SK-N-DZ (cell line): ENCODE results near the gene MACROD2.

Source experiments
- DNase-seq: peaks from one replicate; pipeline ENCODE4 v3.0.0-alpha.2; 2015; ENCODE audit warnings: low spot score

The MACROD2 gene

DNA sequence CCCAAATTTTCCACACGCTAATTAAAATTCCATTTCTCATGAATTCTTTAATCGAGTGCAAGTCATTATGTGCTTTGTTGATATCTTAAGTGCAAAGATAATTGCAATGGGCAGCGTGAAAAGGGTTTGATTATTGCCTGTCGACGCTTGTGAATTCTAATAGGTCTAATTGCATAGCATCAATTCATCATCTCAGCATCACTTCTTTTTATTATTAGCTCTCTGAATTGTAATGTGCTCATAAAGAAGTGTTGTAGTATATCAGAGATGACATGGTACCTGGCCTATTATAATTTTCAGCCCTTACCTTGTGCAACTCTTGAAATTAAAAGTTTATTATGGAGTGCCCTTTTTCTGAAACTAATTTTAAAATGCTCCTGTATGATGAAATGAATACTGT, 1208.9 kb downstream of the MACROD2 start:
- DNase-seq: no peak

DNA sequence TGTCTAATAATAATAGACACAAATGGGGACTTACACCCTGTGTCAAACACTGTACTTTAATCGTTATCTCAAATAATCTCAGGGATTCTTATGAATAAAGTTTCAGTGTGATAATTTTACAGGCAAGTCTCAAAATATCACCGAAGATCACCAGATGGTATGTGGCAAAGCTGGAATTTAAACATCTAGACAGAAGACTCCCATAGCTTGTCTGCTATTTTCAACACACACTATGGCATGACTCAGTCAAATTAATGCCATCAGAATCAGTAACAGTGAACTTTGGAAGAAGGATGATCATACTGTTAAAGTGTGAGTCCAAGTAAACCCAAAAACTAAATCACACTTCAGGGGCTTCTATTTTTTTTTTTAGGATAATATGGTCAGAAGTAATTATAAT, 1209.7 kb downstream of the MACROD2 start:
- DNase-seq: no peak

DNA sequence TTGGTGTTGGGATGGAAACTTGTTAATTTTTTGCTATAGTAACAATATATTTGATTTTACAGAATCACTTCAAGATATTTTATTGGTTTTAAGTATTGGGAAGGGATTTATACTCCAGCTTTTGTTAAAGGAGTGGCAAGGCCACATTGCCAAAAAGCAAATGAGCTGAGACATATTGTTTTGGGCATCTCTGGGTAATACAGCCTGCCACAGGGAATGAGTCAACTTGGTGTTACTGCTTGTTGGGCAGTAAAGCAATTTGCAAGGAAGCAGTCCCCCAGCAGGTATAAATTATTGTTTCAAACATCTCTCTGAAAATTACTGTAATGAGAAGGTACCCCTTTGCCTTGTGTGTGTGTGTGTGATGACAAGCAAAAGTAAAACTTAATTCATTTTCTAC, 1210.4 kb downstream of the MACROD2 start:
- no peak for DNase-seq

DNA sequence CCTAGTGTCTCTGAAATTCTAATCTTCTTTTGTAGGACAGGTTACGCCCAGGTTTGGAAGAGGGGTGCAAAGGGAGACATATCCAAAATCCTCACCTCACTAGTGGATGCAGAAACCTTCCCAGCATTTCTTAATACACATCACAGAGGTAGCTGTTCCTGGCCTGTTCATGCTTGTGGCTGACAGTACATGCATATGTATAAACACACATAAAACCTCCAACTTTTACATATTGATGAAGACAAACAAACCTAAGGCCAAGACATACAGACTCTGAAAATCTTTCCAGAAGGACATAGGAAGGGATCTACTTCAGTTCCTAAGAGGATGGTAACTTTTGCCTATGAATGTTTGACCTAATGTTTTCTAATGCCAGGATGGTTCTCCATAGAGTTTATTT, 1214.2 kb downstream of the MACROD2 start:
- no peak for DNase-seq

DNA sequence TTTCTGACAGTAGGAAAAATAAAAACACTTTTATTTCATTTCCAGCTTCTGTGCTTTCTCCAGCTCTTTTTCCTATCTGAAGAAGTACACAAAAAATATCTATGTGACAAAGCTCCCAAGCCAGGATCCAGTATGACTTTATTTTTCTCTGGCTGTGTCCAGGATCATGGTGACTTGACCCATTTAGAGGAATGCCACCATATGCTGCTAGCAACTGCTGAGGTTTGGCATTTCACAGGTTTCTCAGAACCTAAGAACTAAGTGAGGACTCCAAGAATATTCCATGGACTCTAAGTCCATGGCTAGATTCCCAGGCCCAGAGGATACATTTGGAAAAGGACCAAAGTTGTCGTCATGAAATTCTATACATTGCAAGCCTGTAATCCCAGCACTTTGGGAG, 1218.7 kb downstream of the MACROD2 start:
- DNase-seq: no peak

DNA sequence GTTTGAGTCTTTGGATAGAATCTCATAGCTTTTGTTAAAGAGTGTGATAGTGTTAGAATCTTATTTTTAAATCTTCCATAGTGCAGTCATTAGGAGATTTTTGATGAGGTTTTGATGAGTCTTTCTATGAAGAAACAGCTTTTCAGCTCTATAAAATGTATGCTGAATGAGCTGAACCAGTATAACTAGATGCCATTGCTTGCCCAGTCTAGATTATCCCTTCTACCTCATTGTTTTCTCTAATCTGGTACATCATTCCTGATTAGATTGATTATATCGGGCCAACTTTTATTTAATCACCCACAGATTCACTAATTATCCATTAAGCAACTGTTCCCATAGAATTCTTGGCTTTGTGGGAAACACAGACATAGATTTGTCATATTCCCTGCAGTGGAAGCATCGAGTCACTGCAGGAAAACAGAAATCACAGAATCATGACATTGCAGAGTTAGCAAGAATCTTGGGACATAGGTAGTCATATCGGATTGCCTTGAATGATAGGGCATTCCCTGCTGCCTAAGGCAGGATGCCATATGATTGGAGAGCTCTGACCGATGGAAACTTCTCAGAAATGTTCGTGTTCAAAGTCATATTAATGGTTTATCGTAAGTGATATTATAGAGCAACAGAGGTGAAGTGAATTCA, 1224.8 kb downstream of the MACROD2 start:
- DNase-seq: no peak

DNA sequence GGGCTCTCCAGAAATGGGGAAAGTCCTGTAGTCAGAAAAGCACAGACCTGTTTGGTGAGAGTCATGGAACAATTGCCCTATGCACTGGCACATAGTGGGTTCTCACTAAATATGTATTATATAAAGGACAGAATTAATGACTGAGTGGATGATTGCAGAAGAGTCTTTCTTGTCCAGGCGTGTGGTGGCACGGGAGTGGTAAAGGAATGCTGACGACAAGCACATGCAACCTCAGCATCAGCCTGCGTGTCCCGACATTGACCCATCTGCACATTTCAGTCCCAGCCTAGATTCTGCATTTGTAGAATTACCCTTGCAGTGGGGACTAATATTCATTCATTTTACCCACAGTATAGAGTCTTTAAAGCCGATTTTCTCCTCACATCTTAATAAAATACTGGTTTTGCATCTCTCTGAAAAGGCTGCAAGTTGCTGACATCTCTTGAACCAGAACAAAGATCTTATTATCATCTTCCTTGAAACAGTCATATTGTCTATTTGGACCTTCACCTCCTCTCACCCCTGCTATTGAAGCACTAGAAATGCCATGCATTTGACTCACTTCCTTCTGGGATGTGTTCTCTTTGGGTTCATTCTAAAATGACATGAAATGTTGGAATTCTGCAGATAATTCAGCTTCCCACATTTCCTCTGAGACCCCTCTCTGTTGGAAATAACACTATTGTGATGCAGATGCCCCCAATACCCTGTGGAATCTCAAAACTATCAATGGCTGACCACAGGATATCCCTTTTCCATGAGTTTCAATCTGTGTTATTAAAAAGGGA, 1225.7 kb downstream of the MACROD2 start:
- DNase-seq: no peak

DNA sequence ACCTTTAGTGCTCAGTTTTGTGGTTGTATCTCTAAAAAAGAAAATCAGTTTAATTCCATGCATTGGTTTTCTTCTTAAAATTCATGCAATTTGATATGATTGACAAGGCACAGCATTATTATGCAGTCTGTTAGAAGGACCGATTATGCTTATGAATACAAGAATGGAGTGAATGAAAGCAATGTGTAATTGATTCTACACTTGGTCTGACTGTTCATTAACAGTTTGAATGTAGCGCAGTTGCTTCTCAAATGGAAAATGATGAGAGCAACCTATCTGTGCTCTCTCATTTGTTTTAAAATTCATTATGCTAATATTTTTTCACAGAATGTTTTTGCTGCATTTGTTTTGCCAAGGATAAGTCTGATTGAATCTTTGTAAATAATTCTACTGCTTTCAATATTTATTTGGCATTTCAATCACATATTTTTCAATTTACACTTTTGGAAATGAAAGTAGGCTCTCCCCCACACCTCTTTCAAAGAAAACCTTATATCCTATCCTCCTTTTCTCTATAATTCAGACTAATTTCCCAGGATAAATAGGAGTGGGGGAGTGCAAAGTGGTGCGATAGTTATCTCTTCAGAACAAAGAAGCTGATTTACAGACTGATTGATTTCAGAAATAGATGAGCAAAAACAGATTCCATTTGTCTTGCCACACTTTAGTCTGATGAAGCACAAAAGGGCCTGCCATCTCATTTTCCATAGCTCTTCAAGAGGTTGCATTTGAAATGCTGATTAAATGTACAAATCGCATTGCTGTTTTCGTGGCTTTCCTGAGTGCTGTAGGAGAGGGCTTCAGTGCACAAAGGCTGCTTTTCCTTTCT, 1227.4 kb downstream of the MACROD2 start:
- DNase-seq: peak; percentile 43

DNA sequence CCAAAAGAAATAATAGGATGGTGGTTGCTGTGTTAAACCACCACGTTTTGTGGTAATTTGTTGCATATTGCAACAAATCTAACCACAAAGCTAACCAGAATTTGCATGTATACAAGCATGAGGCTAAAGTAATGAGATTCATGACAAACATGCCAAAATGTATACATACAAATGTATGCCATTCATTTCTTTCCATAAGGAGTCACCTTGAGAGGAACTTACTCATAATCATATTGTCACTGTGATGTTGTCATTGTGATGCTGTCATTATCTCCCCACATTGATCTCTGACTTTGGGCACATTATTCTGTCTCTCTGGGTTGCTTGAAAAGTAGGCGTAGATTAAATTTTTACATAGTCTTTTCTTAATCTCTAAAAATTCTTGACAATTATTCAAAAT, 1228.9 kb downstream of the MACROD2 start:
- DNase-seq: no peak

DNA sequence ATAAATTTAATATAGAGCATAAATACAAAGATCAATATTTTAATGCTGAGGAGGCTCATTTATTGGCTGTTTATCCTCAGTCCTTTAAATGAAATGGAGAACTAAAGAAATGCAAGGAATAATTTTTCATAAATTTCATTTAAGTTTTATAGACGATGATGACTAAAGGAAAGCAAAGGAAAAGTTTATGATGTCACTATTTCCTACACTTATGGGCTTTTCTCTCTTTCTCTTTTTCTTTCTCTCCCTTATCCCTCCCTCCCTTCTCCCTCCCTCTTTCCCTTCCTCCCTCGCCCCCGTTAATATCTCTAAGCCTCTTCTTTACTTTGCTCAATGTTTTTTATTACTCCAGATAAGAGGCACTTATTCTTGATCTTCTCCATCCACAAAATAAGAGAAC, 1231.8 kb downstream of the MACROD2 start:
- no peak for DNase-seq

DNA sequence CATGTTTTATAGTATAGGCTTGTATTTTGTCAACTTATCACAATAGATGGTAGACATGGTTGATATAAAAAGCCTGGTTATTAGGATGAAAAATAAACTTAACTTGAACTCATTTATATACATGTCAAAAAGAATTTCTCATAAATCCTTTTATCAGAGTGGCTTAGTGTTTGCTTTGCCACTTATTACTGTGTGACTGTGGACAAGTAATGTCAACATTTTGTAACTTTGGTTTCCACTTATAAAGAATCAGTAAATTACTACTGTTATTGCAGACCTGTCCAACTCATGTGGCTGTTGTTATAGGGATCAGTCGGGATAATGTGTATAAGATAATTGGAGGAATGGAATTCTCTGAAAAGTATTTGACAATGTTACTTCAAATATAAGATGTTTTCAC, 1236.9 kb downstream of the MACROD2 start:
- DNase-seq: no peak

DNA sequence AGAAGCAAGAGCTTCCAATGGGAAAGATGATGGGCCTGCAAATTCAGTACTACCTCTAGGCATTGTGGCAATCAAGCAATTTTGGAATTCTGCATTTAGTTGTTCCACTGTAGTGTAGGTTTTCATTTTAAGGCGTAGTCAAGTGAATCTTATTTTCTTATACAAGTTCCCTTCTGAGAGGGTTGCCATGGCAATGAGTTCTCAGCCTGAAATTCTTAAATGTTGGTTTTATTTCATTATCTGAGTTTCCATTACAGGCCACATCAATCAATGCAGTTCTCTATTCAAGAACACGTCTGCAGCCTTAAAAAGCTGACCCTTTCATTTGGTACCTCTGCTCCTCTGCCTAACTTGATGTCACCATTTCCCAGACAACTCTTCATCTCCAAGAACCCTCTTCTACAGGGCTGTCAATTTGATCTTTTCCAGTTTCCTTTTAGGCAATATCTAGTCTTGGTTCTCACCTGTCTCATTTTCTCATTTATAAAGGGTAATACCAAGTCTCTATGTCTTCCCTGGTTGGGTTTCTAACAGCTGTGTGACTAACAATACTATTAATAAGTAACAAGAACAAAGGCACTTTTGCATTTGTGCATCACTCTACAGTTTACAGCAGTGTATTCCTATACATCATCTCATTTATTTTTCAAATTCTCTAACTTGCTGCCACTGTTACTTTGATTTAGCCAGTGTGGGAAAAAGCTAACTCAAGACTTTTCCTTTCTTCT, 1240.3 kb downstream of the MACROD2 start:
- DNase-seq: no peak

GRCh38 chr20:15236812-15237211, 1241.5 kb downstream of the MACROD2 start:
- peak; percentile 32 for DNase-seq

DNA sequence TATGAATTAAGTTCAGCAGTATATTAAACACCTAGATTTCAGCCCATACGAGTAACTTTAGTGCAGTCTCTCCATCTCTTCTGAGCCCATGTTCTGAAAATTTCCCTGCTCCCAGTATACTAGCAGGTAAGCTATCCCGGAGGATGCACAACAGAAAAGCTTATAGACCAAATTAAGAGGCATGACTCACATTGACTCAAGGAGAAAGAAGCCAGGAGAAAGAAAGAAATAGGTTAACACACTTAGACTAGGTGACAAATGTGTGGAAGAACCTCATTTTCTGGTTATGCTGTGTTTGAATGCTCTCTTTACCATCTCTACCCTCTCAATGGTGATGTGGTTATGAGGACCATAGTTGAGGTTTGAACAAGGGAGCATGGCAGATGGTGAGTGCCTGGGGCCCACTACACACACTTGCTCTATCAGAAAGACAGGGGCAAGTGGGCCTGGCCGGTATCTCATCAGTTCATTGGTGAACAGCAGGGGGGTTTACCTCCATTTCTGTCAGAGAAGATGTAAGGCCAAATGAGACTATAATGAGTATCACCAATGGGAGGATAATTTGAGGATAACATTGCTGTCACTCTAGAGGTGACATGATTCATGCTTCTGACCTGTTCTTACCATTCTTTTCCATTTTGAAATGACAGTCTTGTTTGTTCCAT, 1244.4 kb downstream of the MACROD2 start:
- no peak for DNase-seq

- no peak for DNase-seq
These were observed 1245.5 kb downstream of the MACROD2 start for GRCh38 chr20:15240801-15241200.

DNA sequence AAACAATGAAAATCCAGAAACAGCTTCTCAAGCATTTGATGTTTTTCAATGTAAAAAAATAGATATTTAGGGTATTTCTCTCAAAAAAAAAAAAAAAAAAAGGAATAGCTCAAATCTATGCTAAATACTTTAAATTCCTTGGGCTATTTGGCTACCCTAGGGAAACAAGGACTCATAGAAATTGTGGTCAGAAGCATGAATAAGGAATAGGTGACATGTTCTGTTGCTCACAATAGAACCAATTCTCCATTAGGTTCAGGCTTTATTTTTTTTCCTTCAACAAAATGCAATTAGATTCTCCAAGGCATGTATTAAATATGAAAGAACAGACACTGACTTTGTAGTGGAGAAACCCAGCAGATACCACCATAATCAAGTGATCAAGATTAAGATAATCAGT, 1246.4 kb downstream of the MACROD2 start:
- DNase-seq: peak; percentile 36

DNA sequence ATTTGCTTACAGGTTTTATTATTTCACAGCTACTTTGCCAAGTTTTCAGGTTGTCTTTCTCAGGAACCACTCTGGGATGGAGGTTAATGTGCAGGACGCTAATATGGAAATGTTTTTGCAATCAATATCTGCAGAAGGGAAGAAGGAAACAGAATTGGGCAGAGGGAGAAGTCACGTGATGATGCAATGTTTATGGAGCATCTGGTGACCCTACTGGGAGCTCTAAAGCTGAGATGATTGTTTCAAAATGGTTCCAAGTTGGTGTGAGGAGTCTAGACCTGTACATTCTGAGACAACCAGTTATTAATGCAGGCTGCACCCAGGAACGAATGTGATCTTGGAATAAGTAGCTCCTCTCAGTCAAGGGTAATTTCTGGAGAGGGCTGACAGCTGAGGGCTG, 1247.5 kb downstream of the MACROD2 start:
- no peak for DNase-seq

DNA sequence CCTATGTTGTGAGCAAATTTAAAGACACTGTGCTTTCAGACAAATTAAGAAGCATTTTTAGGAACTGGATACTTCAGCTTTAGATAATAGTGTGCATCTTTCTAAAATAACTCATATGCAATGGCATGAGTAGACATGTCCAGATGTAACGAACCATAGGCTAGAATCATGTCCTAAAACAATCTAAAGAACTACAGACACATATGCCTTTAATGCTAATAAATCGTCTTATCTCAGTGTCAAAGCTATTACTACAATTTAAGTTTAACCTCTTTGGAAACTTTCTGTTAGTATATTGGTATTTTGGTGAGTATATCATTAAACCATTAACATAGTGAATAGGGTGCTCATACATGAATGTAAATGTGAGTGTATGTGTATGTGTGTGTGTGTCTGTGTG, 1250.6 kb downstream of the MACROD2 start:
- DNase-seq: no peak

DNA sequence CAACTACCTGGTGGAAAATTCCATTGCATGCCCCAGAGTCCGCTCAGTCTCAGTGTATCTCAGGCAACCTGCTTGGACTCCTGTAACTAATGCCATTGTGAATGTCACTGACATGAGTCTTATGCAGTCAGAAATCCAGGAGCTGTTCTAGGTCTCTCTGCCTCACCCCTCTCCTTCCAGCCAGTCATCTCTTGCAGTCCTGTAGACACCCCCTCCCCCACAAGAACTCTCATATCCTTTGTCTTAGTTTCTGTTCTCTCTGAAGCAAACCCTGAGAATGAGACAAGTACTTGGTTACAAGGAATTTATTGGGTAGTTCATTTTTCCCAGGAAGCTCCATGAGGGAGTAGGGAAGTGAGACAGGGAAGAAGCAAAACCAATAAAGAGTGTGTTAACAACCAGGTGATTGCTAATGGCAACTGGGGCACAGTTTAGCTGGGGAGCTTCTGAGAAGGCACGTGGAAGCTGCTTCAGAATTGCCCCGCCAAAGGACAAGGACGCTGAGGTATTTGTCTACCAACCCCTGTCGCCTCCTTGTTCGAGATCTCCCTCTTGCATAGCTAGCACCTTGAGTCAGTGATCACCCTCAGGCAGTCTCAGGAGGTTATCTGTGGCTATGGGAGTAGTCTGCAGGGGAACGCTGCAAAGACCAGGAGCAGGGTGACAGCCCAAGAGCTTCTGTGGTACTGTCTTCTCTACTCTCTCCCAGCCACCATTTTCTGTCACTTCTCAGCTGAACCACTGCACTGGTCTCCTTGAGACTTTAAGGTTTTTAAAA, 1253.5 kb downstream of the MACROD2 start:
- DNase-seq: no peak

GRCh38 chr20:15251171-15251570, 1255.9 kb downstream of the MACROD2 start:
- DNase-seq: no peak
